Measurements from ENCODE around the gene RBMXL3. TPM values are rescaled to one million over a fixed set of nuclear protein-coding genes. Genes with fewer than 3 reads are reported as not detected.

RBMXL3 gene
- not detected in 2 replicates for total RNA-seq (2016; rRNA removed; fragmentation: Illumina TruSeq; extraction: Trizol)
- not detected in 2 replicates for total RNA-seq (2016; cell fraction: cytosol; rRNA removed; fragmentation: Illumina TruSeq; extraction: Trizol; ENCODE audit: low read depth)
- not detected in 2 replicates for total RNA-seq (2016; cell fraction: insoluble cytoplasmic fraction; rRNA removed; fragmentation: Illumina TruSeq; extraction: Trizol)
- total RNA-seq (2016; cell fraction: membrane; rRNA removed; fragmentation: Illumina TruSeq; extraction: Trizol): not detected in 2 replicates
- not detected in 2 replicates for total RNA-seq (2016; cell fraction: nucleus; rRNA removed; fragmentation: Illumina TruSeq; extraction: Trizol)
- not detected in 2 replicates for polyA plus RNA-seq (2011; rRNA removed)
- not detected in 2 replicates for polyA plus RNA-seq (2011; cell fraction: cytosol; rRNA removed)
- not detected in 2 replicates for polyA plus RNA-seq (2011; cell fraction: nucleus; rRNA removed)
- polyA plus RNA-seq (2012): not detected in 2 replicates
- not detected in 2 replicates for polyA plus RNA-seq (2016; cell fraction: cytosol; fragmentation: Illumina TruSeq; extraction: Trizol; ENCODE audit: low read depth)
- not detected in 2 replicates for polyA plus RNA-seq (2016; cell fraction: insoluble cytoplasmic fraction; fragmentation: Illumina TruSeq; extraction: Trizol; ENCODE audit: low read depth)
- not detected in 2 replicates for polyA plus RNA-seq (2016; cell fraction: membrane; fragmentation: Illumina TruSeq; extraction: Trizol; ENCODE audit: low read depth)
- not detected in 2 replicates for polyA plus RNA-seq (2016; cell fraction: nucleus; fragmentation: Illumina TruSeq; extraction: Trizol; ENCODE audit: insufficient read depth, low read depth)
- not detected in 2 replicates for polyA minus RNA-seq (2011; rRNA and poly(A)+ RNA removed; ENCODE audit: low replicate concordance)
- polyA minus RNA-seq (2011; cell fraction: cytosol; rRNA and poly(A)+ RNA removed): not detected in 2 replicates
- not detected in 2 replicates for polyA minus RNA-seq (2011; cell fraction: nucleus; rRNA and poly(A)+ RNA removed)
- Bru-seq, nascent RNA: not detected
- BruChase-seq, experiment 1, labeled RNA remaining after a 6-hour chase: not detected
- not detected for BruChase-seq, experiment 2, labeled RNA remaining after a 2-hour chase
- long read RNA-seq, experiment 1: 0 reads
- long read RNA-seq, experiment 2: 0 reads

DNA sequence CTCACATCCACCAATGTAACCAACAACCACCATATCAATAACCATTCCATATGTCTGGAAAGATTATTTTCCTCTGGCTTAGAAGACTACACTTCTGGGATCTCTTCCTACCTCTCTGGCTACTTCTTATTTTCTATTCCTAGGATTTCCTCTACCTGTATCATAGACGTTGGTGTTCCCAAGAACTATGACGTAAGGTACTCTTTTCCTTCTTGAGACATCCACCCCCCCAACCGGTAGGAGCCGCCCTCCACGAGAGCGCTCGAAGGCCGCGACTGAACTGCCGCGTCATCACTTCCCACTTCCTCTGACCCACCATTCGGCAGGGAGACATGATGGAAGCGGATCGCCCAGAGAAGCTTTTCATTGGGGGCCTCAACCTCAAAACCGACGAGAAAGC is at the start of gene RBMXL3:
Gene RBMXL3 (plus strand): TSS at position 301 of the 400 bp plus-strand sequence. CDS start 32 bp downstream, at position 333.
- Histone ChIP-seq H4K20me1 (ENCODE audit: insufficient read depth, low read length) (no peaks in the 10 kb centered on the region), H3K79me2 (ENCODE audit: insufficient read depth, low read length) (no peaks in the 10 kb centered on the region), H3K4me2 (ENCODE audit: low read depth, low read length) (no peak within 1 kb of the TSS), H3K9ac (ENCODE audit: insufficient read depth, low read depth, low read length) (no peak within 1 kb of the TSS), H3K9me3 (ENCODE audit: low read length) (no peaks in the 10 kb centered on the region), H3K36me3 (replicated peaks in 1 of 2; ENCODE audit: control insufficient read depth in 1 of 2, insufficient read depth in 2 of 2, low read length in 2 of 2) (no peaks in the 10 kb centered on the region), H3K4me1 (ENCODE audit: insufficient read depth, low read length) (no peaks in the 10 kb centered on the region), H3K4me3 (replicated peaks in 1 of 3; ENCODE audit: insufficient read depth in 1 of 3, low read depth in 2 of 3, low read length in 3 of 3) (no peak within 1 kb of the TSS), H3K27me3 (ENCODE audit: control insufficient read depth in 1 of 2, insufficient read depth in 2 of 2, low read length in 2 of 2) (no peaks in the 10 kb centered on the region), H2AFZ (ENCODE audit: low read length) (no peak within 1 kb of the TSS), H3K27ac (ENCODE audit: extremely low read length, insufficient read depth, low read length) (no peak within 1 kb of the TSS)
- ChIA-PET CTCF (ENCODE audit: low intra/inter-chr PET ratio, low total read pairs) (no interaction called here), POLR2A (no interaction called here)
- DNase-seq (ENCODE audit: low spot score): no peak
- ATAC-seq: no peak
- FAIRE-seq: no peak
- intact Hi-C loops (cut with micrococcal nuclease; ENCODE audit: unreplicated experiment) (no loop called here), in situ Hi-C loops (cut with HindIII; ENCODE audit: extremely low pct_ligation_motif_present, low pct_unique_long_range_greater_than_20kb) (no loop called here)
- 80% methylated on average over 14 of the region's 16 CpGs for WGBS (ENCODE audit: low lambda C conversion rate)
- BruUV-seq (replicated peaks): no TSS peak
- no peak for TF ChIP-seq PRMT3 (CRISPR knock-in tag; IDR thresholded peaks at IDR 0.05; ENCODE audit: borderline replicate concordance, low read depth)
- TF ChIP-seq MAFK (conservative IDR thresholded peaks at IDR 0.05 in 1 of 2, IDR thresholded peaks at IDR 0.05 in 1 of 2; ENCODE audit: low read length in 2 of 2): peak in 1 of 2 experiments; percentile 25; a peak in 1 of 4 replicates
- no peak for TF ChIP-seq ZNF367 (CRISPR knock-in tag; IDR thresholded peaks at IDR 0.05; ENCODE audit: borderline replicate concordance)
- TF ChIP-seq, protein P1, sequence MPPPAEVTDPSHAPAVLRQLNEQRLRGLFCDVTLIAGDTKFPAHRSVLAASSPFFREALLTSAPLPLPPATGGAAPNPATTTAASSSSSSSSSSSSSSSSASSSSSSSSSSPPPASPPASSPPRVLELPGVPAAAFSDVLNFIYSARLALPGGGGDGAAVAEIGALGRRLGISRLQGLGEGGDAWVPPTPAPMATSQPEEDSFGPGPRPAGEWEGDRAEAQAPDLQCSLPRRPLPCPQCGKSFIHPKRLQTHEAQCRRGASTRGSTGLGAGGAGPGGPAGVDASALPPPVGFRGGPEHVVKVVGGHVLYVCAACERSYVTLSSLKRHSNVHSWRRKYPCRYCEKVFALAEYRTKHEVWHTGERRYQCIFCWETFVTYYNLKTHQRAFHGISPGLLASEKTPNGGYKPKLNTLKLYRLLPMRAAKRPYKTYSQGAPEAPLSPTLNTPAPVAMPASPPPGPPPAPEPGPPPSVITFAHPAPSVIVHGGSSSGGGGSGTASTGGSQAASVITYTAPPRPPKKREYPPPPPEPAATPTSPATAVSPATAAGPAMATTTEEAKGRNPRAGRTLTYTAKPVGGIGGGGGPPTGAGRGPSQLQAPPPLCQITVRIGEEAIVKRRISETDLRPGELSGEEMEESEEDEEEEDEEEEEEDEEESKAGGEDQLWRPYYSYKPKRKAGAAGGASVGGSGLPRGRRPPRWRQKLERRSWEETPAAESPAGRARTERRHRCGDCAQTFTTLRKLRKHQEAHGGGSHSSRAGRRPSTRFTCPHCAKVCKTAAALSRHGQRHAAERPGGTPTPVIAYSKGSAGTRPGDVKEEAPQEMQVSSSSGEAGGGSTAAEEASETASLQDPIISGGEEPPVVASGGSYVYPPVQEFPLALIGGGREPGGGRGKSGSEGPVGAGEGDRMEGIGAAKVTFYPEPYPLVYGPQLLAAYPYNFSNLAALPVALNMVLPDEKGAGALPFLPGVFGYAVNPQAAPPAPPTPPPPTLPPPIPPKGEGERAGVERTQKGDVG (CRISPR knock-in tag; IDR thresholded peaks at IDR 0.05; ENCODE audit: borderline replicate concordance): no peak
- TF ChIP-seq, protein P2, sequence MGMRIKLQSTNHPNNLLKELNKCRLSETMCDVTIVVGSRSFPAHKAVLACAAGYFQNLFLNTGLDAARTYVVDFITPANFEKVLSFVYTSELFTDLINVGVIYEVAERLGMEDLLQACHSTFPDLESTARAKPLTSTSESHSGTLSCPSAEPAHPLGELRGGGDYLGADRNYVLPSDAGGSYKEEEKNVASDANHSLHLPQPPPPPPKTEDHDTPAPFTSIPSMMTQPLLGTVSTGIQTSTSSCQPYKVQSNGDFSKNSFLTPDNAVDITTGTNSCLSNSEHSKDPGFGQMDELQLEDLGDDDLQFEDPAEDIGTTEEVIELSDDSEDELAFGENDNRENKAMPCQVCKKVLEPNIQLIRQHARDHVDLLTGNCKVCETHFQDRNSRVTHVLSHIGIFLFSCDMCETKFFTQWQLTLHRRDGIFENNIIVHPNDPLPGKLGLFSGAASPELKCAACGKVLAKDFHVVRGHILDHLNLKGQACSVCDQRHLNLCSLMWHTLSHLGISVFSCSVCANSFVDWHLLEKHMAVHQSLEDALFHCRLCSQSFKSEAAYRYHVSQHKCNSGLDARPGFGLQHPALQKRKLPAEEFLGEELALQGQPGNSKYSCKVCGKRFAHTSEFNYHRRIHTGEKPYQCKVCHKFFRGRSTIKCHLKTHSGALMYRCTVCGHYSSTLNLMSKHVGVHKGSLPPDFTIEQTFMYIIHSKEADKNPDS (CRISPR knock-in tag; IDR thresholded peaks at IDR 0.05): no peak
- TF ChIP-seq, protein P3, sequence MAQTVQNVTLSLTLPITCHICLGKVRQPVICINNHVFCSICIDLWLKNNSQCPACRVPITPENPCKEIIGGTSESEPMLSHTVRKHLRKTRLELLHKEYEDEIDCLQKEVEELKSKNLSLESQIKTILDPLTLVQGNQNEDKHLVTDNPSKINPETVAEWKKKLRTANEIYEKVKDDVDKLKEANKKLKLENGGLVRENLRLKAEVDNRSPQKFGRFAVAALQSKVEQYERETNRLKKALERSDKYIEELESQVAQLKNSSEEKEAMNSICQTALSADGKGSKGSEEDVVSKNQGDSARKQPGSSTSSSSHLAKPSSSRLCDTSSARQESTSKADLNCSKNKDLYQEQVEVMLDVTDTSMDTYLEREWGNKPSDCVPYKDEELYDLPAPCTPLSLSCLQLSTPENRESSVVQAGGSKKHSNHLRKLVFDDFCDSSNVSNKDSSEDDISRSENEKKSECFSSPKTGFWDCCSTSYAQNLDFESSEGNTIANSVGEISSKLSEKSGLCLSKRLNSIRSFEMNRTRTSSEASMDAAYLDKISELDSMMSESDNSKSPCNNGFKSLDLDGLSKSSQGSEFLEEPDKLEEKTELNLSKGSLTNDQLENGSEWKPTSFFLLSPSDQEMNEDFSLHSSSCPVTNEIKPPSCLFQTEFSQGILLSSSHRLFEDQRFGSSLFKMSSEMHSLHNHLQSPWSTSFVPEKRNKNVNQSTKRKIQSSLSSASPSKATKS (CRISPR knock-in tag; IDR thresholded peaks at IDR 0.05): no peak
- TF ChIP-seq, protein P4, sequence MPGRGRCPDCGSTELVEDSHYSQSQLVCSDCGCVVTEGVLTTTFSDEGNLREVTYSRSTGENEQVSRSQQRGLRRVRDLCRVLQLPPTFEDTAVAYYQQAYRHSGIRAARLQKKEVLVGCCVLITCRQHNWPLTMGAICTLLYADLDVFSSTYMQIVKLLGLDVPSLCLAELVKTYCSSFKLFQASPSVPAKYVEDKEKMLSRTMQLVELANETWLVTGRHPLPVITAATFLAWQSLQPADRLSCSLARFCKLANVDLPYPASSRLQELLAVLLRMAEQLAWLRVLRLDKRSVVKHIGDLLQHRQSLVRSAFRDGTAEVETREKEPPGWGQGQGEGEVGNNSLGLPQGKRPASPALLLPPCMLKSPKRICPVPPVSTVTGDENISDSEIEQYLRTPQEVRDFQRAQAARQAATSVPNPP (CRISPR knock-in tag; IDR thresholded peaks at IDR 0.05): no peak

All from HepG2 (cell line).